ENCODE results near the gene FLT3LG.

The FLT3LG gene

GRCh38 chr19:49515767-49516166 is 41.8 kb downstream of the FLT3LG start:
- no peak for DNase-seq

- no peak for DNase-seq
Observed at GRCh38 chr19:49518033-49518432, 44.0 kb downstream of the FLT3LG start.

DNA sequence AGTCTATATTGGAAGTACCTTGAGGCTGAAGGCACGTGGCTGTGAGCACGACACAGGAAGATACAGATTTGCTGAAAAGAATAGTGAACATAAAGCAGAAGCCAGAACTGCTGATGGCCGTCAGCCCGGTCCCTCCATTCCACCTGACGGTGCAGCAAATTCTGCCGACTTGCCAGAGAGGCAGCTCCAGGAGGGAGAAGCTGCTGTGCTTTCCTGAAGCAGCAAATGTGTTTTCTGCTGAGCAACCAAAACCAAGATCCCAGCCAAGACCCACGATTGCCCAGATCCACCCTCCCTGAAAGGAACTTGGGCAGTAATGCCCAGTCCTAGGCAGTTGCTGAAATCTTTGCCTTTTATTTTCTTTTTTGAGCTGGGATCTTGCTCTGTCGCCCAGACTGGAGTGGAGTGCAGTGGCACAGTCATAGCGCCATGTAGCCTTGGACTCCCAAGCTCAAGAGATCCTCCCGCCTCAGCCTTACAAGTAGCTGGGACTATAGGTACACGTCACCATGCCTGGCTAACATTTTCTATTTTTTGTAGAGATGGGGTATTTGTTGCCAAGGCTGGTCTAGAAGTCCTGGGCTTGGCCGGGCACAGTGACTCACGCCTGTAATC is 46.8 kb downstream of the FLT3LG start:
- DNase-seq = no peak

DNA sequence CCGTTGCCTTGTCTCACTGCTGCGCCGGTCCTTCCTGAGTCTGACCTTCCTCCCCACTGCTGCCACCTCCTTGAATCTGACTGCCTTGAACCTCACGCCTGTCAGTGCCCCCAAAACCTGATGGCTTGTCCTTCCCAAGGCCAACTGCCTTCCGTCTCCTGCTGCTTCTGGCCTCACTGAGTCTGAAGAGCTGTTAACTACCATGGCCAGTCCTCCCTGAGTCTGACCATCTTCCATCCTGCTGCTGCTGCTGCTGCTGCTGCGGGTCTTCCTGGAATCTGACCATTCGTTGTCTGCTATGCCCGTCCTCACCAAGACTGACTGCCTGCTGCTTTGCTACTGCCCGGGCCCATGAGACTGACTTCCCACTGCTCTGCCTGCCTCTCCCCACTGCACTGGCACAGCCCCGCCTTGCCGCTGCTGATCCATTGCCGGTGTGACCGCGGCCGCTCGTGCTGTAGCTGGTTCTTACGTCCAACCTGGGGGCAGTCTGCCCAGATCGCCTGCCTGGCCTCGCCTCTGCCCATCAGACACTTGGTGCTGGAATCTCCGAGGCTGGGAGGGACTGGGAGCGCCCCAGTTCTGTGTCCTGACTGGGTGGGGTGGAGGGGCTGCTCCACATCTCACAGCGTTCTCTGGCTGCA is 50.9 kb downstream of the FLT3LG start:
- no peak for DNase-seq

GRCh38 chr19:49528211-49528771 is 54.3 kb downstream of the FLT3LG start:
- DNase-seq = peak; percentile 57

DNA sequence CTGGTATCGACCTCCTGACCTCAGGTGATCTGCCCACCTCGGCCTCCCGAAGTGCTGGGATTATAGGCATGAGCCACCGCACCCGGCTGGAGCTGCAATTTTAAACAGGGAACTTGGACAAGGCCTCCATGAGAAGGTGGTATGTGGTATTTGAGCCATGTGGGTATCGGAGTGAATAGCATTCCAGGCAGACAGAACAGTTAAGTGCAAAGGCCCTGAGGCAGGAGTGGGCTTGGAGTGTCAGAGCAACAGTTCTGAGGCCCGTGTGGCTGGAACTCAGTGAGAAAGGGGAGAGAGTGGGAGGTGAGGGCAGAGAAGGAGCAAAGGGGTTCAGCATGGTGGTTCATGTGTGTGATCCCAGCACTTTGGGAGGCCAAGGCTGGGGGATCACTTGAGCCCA is 56.7 kb downstream of the FLT3LG start:
- DNase-seq = no peak

- DNase-seq = peak; percentile 47
Observed at GRCh38 chr19:49533551-49534488, 59.8 kb downstream of the FLT3LG start.

DNA sequence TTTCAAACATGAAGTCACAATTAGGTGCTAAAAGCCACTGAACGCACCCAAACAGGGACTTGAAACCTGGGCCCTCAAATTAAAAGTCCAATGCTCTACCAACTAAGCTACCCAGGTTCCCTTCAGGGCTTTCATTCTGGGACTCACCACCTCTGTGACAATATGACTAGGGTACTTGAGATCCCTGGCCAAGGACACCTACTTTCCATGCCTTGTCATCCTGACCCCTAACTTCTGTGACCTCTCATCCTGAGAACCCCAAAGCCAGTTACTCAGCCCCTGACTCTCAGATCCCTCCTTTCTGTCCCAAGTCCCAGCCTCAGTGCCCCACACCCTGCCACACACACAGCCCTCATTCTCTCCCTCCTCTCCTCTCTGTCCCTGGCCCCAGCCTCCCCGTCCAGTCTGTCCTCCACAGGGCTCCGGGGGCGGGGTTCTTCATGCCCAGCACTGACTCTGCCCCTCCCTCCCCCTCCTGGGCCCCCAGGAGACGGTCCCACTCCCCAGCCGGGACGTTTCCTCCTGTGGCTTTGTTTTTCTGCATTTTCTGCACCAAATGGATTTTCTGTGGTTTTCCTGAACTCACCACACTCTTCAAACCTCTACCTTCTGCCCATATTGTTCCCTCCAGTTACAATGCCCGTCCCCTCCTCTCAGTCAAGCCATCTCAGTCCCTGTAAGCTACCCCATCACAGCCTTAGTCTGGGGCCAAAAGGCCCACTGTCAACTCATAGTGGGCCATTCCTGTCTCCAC is 60.8 kb downstream of the FLT3LG start:
- no peak for DNase-seq
